Astrocyte (in vitro differentiated cells and primary cell): ENCODE data around the gene ZFHX3. TPM values are rescaled to one million over a fixed set of nuclear protein-coding genes. Genes with fewer than 3 reads are reported as not detected.
A peak's percentile ranks its signal among the peaks of the same experiment; 100 is the strongest.

ENCODE experiments used
- DNase-seq: peaks from one replicate; pipeline ENCODE4 v3.0.0-alpha.2; 2010; ENCODE audit warnings: low read depth
- FAIRE-seq: peaks from 2 replicates; lab custom pipeline; 2011; peaks lifted over from hg19 to GRCh38; lab: Jason Lieb, UNC
- H2AFZ ChIP-seq: 2 replicates; pipeline ENCODE4 v1.6.0; 2012; ENCODE audit warnings: low read depth, low read length, inconsistent platforms
- H3K27ac ChIP-seq: 2 replicates; pipeline ENCODE4 v1.5.1; 2011; ENCODE audit warnings: low read depth, low read length, inconsistent platforms
- H3K27me3 ChIP-seq: 2 replicates; pipeline ENCODE4 v1.6.0; 2011; ENCODE audit warnings: low read length, inconsistent platforms; ENCODE audit not compliant: insufficient read depth
- H3K36me3 ChIP-seq: 2 replicates; pipeline ENCODE4 v1.5.1; 2011; ENCODE audit warnings: low read length, inconsistent platforms; ENCODE audit not compliant: insufficient read depth
- H3K4me1 ChIP-seq: 2 replicates; pipeline ENCODE4 v1.5.1; 2011; ENCODE audit warnings: low read length, inconsistent platforms; ENCODE audit not compliant: insufficient read depth
- H3K4me2 ChIP-seq: 2 replicates; pipeline ENCODE4 v1.6.0; 2012; ENCODE audit warnings: low read length, inconsistent platforms
- H3K4me3 ChIP-seq: 2 replicates; pipeline ENCODE4 v1.5.1; 2011; ENCODE audit warnings: low read depth, mild to moderate bottlenecking, low read length, inconsistent platforms; ENCODE audit not compliant: insufficient read depth
- H3K79me2 ChIP-seq: 2 replicates; pipeline ENCODE4 v1.6.0; 2012; ENCODE audit warnings: mild to moderate bottlenecking, low read length, inconsistent platforms; ENCODE audit not compliant: insufficient read depth
- H3K9ac ChIP-seq: 2 replicates; pipeline ENCODE4 v1.6.0; 2012; ENCODE audit warnings: mild to moderate bottlenecking, low read length, inconsistent platforms
- H3K9me3 ChIP-seq: 2 replicates; pipeline ENCODE4 v1.5.1; 2012; ENCODE audit warnings: low read depth, mild to moderate bottlenecking, low read length, inconsistent platforms; ENCODE audit not compliant: insufficient read depth
- H4K20me1 ChIP-seq: 2 replicates; pipeline ENCODE4 v1.6.0; 2012; ENCODE audit warnings: low read length, inconsistent platforms; ENCODE audit not compliant: insufficient read depth
- H3K27ac Mint-ChIP-seq: one replicate; pipeline ENCODE4 v1.8.0; 2021; ENCODE audit warnings: mild to moderate bottlenecking, mixed read lengths; ENCODE audit not compliant: unreplicated experiment
- H3K27me3 Mint-ChIP-seq: one replicate; pipeline ENCODE4 v1.8.0; 2021; ENCODE audit warnings: low read depth, mixed read lengths; ENCODE audit not compliant: unreplicated experiment
- H3K36me3 Mint-ChIP-seq: one replicate; pipeline ENCODE4 v1.8.0; 2021; ENCODE audit warnings: low read depth, mixed read lengths; ENCODE audit not compliant: unreplicated experiment
- H3K4me1 Mint-ChIP-seq: one replicate; pipeline ENCODE4 v1.8.0; 2021; ENCODE audit warnings: low read depth, mixed read lengths; ENCODE audit not compliant: unreplicated experiment
- H3K4me3 Mint-ChIP-seq: one replicate; pipeline ENCODE4 v1.8.0; 2021; ENCODE audit warnings: mild to moderate bottlenecking, moderate library complexity, mixed read lengths; ENCODE audit not compliant: unreplicated experiment
- H3K9me3 Mint-ChIP-seq: one replicate; pipeline ENCODE4 v1.8.0; 2021; ENCODE audit warnings: mild to moderate bottlenecking, mixed read lengths; ENCODE audit not compliant: unreplicated experiment
- CTCF ChIP-seq: IDR thresholded peaks from 2 replicates; pipeline ENCODE4 v1.5.1; 2011; ENCODE audit warnings: low read depth, mild to moderate bottlenecking, inconsistent platforms, low read length, moderate library complexity; ENCODE audit not compliant: insufficient read depth
- EZH2 ChIP-seq: IDR thresholded peaks from 2 replicates; pipeline ENCODE4 v1.6.1; 2012; ENCODE audit warnings: mild to moderate bottlenecking, low read length, inconsistent platforms; ENCODE audit not compliant: insufficient read depth
- total RNA-seq: library from RNA; stranded (reverse); gene quantifications from 2 replicates; pipeline ENCODE4 v1.2.1, GENCODE V29; 2021

ZFHX3 gene
- total RNA-seq, 1 donor from 2014 or later, result 19.7 TPM

- Mint-ChIP-seq H3K4me1 (peaks cover 47% of the 10 kb centered on the region), H3K27ac (no peak overlapping the region), H3K36me3 (no peaks in the 10 kb centered on the region), H3K4me3 (peak overlapping the region; percentile 72), H3K27me3 (peaks cover 45% of the 10 kb centered on the region), H3K9me3 (no peaks in the 10 kb centered on the region)
- peak overlapping the region; percentile 83 for H3K27ac ChIP-seq
- peak overlapping the region; percentile 62 for H2AFZ ChIP-seq
- H3K9me3 ChIP-seq, result no peaks in the 10 kb centered on the region
- peak overlapping the region; percentile 83 for H3K4me2 ChIP-seq
- H3K36me3 ChIP-seq, result no peaks in the 10 kb centered on the region
- H4K20me1 ChIP-seq, result no peaks in the 10 kb centered on the region
- no peaks in the 10 kb centered on the region for H3K27me3 ChIP-seq
- peaks cover 80% of the 10 kb centered on the region for H3K4me1 ChIP-seq
- TF ChIP-seq EZH2 (no peak), CTCF (no peak)
- H3K9ac ChIP-seq, result peak overlapping the region; percentile 75
- H3K4me3 ChIP-seq, result peak overlapping the region; percentile 45
- FAIRE-seq, result peak; percentile 29
- H3K79me2 ChIP-seq, result peaks cover 28% of the 10 kb centered on the region
- DNase-seq, result peak; percentile 87
Observed at GRCh38 chr16:73064212-73064993, 16.5 kb upstream of the ZFHX3 start.

DNA sequence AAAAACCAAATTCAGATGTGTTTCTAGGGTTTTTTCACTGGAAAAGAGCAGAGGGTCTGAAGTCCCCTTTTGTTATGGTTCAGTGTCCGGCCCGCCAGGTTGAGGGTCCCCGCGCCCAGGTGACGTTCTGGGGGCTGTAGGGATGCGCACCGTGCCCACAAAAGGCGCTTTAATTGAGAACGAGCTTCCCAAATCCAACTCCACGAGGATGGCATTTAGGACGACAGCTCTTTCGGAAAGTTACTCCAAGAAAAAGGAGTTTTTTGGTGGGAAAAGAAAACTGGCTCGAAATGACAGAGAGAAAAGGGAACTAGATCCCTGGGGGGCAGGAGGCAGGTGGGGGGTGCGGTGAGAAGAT, 15.9 kb upstream of the ZFHX3 start:
- peak overlapping the region; percentile 45 for H3K4me3 ChIP-seq
- H3K79me2 ChIP-seq, result peaks cover 33% of the 10 kb centered on the region
- FAIRE-seq (no peak), DNase-seq (no peak)
- no peaks in the 10 kb centered on the region for H3K36me3 Mint-ChIP-seq
- H3K36me3 ChIP-seq, result no peaks in the 10 kb centered on the region
- H3K4me2 ChIP-seq, result peak overlapping the region; percentile 83
- no peaks in the 10 kb centered on the region for H3K9me3 Mint-ChIP-seq
- peaks cover 75% of the 10 kb centered on the region for H3K4me1 ChIP-seq
- no peaks in the 10 kb centered on the region for H3K9me3 ChIP-seq
- H3K27ac ChIP-seq, result peak overlapping the region; percentile 83
- peaks cover 43% of the 10 kb centered on the region for H3K4me1 Mint-ChIP-seq
- no peak overlapping the region for H3K27ac Mint-ChIP-seq
- no peaks in the 10 kb centered on the region for H3K27me3 ChIP-seq
- TF ChIP-seq EZH2, result no peak
- TF ChIP-seq CTCF, result no peak
- H3K27me3 Mint-ChIP-seq, result peaks cover 45% of the 10 kb centered on the region
- H3K4me3 Mint-ChIP-seq, result peak overlapping the region; percentile 72
- peak overlapping the region; percentile 75 for H3K9ac ChIP-seq
- no peaks in the 10 kb centered on the region for H4K20me1 ChIP-seq
- peak overlapping the region; percentile 62 for H2AFZ ChIP-seq
